GM21367 (cell line): ENCODE results near the gene MAF.

Source experiments
- ATAC-seq: cut with Tn5 transposase; IDR thresholded peaks from one replicate; pipeline ENCODE4 v1.9.1; 2021; ENCODE audit not compliant: unreplicated experiment

MAF gene

GRCh38 chr16:79613009-79613408 is 12.5 kb upstream of the MAF start:
- ATAC-seq, result no peak

- ATAC-seq, result no peak
Observed at GRCh38 chr16:79612207-79612606, 11.7 kb upstream of the MAF start.

- ATAC-seq, result no peak
Observed at GRCh38 chr16:79610771-79611170, 10.2 kb upstream of the MAF start.

- no peak for ATAC-seq
Observed at GRCh38 chr16:79609861-79610260, 9.3 kb upstream of the MAF start.

- ATAC-seq, result no peak
Observed at GRCh38 chr16:79608976-79609375, 8.4 kb upstream of the MAF start.

GRCh38 chr16:79607587-79607986 is 7.0 kb upstream of the MAF start:
- no peak for ATAC-seq

GRCh38 chr16:79605999-79606398 is 5.5 kb upstream of the MAF start:
- ATAC-seq, result peak; percentile 83

- no peak for ATAC-seq
Observed at GRCh38 chr16:79603055-79603454, 2.5 kb upstream of the MAF start.

GRCh38 chr16:79602628-79603014 is 2.1 kb upstream of the MAF start:
- ATAC-seq, result no peak

- no peak for ATAC-seq
Observed at GRCh38 chr16:79601931-79602627, 1.5 kb upstream of the MAF start.

GRCh38 chr16:79601092-79601930 is 774 bp upstream of the MAF start:
- no peak for ATAC-seq

GRCh38 chr16:79599837-79600637 is 500 bp downstream of the MAF start:
- no peak for ATAC-seq

GRCh38 chr16:79599256-79599836 is 1.2 kb downstream of the MAF start:
- no peak for ATAC-seq

GRCh38 chr16:79598348-79599181 is 2.0 kb downstream of the MAF start:
- ATAC-seq, result no peak

GRCh38 chr16:79598063-79598347 is 2.5 kb downstream of the MAF start:
- ATAC-seq, result no peak

GRCh38 chr16:79597277-79598062 is 3.1 kb downstream of the MAF start:
- ATAC-seq, result no peak

- ATAC-seq, result no peak
Observed at GRCh38 chr16:79595931-79596450, 4.5 kb downstream of the MAF start.

- ATAC-seq, result no peak
Observed at GRCh38 chr16:79595231-79595641, 5.3 kb downstream of the MAF start.

GRCh38 chr16:79593754-79594153 is 6.8 kb downstream of the MAF start:
- ATAC-seq, result no peak
